GM21529 (cell line): ENCODE results near the gene CA11.

Source experiments
- ATAC-seq: cut with Tn5 transposase; IDR thresholded peaks from one replicate; pipeline ENCODE4 v1.9.1; 2021; ENCODE audit not compliant: unreplicated experiment

Gene CA11

GRCh38 chr19:48595171-48595570, 50.8 kb downstream of the CA11 start:
- no peak for ATAC-seq

GRCh38 chr19:48591021-48591420, 55.0 kb downstream of the CA11 start:
- ATAC-seq = no peak

GRCh38 chr19:48588670-48589401, 57.2 kb downstream of the CA11 start:
- ATAC-seq = no peak
